GM10266 (cell line): ENCODE data around the gene HERC2.
A peak's percentile ranks its signal among the peaks of the same experiment; 100 is the strongest.

ENCODE experiments used
- DNase-seq: peaks from one replicate; pipeline ENCODE4 v3.0.0; 2012; ENCODE audit errors: extremely low spot score
- CTCF ChIP-seq: IDR thresholded peaks from 2 replicates; pipeline ENCODE4 v1.5.1; 2012; ENCODE audit warnings: mild to moderate bottlenecking, low read depth; ENCODE audit not compliant: control insufficient read depth, insufficient read depth; ENCODE audit errors: missing control alignments

HERC2 gene

GRCh38 chr15:28086175-28086703, 235.7 kb downstream of the HERC2 start:
- peak; percentile 80 for TF ChIP-seq CTCF
- peak; percentile 83 for DNase-seq

- no peak for DNase-seq
- no peak for TF ChIP-seq CTCF
Measured at GRCh38 chr15:28085489-28086174, 236.3 kb downstream of the HERC2 start.

GRCh38 chr15:28084547-28084946, 237.4 kb downstream of the HERC2 start:
- no peak for DNase-seq
- TF ChIP-seq CTCF, result no peak

GRCh38 chr15:28082891-28083684, 238.9 kb downstream of the HERC2 start:
- DNase-seq, result no peak
- no peak for TF ChIP-seq CTCF

- TF ChIP-seq CTCF, result no peak
- no peak for DNase-seq
Measured at GRCh38 chr15:28081594-28081993, 240.4 kb downstream of the HERC2 start.

- DNase-seq, result no peak
Measured at GRCh38 chr15:28080386-28080785, 241.6 kb downstream of the HERC2 start.

More at GRCh38 chr15:28080386-28080785, 241.6 kb downstream of the HERC2 start:
- TF ChIP-seq CTCF, result no peak
